B cell (primary cell): Measurements from ENCODE around the gene RPP30. TPM values are rescaled to one million over a fixed set of nuclear protein-coding genes. Genes with fewer than 3 reads are reported as not detected.

ENCODE experiments used
- ATAC-seq: fragments of 200-7000 bp; cut with Tn5 transposase; one replicate; pipeline ENCODE4 v1.10.0; 2021; ENCODE audit warnings: low read depth, mild to moderate bottlenecking, moderate number of reproducible peaks, moderate library complexity
- CTCF ChIA-PET: fragments of 350-600 bp; sonication (Branson Sonifier 250); formaldehyde crosslinking; loops from one replicate; lab custom pipeline; 2021; ENCODE audit warnings: antibody characterized with exemption, inconsistent platforms; lab: Charles Lee
- POLR2A ChIA-PET: fragments of 350-600 bp; sonication (Branson Sonifier 250); formaldehyde crosslinking; loops from one replicate; lab custom pipeline; 2021; ENCODE audit warnings: antibody characterized with exemption; lab: Charles Lee
- DNase-seq: peaks from one replicate; pipeline ENCODE4 v3.0.0; 2013
- H2AFZ ChIP-seq: 2 replicates; pipeline ENCODE4 v1.6.1; 2012; ENCODE audit warnings: mild to moderate bottlenecking, low read depth, low read length; ENCODE audit not compliant: insufficient read depth, poor library complexity, severe bottlenecking
- H3K27ac ChIP-seq, 2 donors: 1 replicate in 1 of 2; 2 replicates in 1 of 2; pipeline ENCODE4 v1.5.1; 2012 to 2013; ENCODE audit warnings: low read length in 2 of 2, mild to moderate bottlenecking in 2 of 2, moderate library complexity in 1 of 2
- H3K27me3 ChIP-seq, 4 experiments: fragments of 200-600 bp in 1 of 4; sonication (generic) in 1 of 4; replicated peaks in 1 of 4; 1 replicate in 2 of 4; 2 replicates in 2 of 4; pipeline versions ENCODE4 v1.6.1 to v1.7.0; 2013 to 2016; ENCODE audit warnings: low read length in 3 of 4, mild to moderate bottlenecking in 2 of 4, mixed read lengths in 1 of 4, moderate library complexity in 1 of 4; ENCODE audit not compliant: insufficient read depth in 4 of 4, control insufficient read depth in 3 of 4; ENCODE audit errors: control extremely low read depth in 1 of 4
- H3K36me3 ChIP-seq, 2 experiments: replicated peaks in 1 of 2; 1 replicate in 1 of 2; 2 replicates in 1 of 2; pipeline versions ENCODE4 v1.6.1 to v1.7.1; 2013; ENCODE audit warnings: low read length in 1 of 2; ENCODE audit not compliant: insufficient read depth in 2 of 2, control insufficient read depth in 1 of 2; ENCODE audit errors: control extremely low read depth in 1 of 2, extremely low read depth in 1 of 2
- H3K4me1 ChIP-seq, 2 donors: fragments of 200-600 bp in 1 of 2; sonication (generic) in 1 of 2; 1 replicate in 1 of 2; 2 replicates in 1 of 2; pipeline versions ENCODE4 v1.5.1 to v1.6.1; 2013 to 2017; ENCODE audit warnings: low read length in 2 of 2; ENCODE audit not compliant: control insufficient read depth in 2 of 2, insufficient read depth in 2 of 2
- H3K4me2 ChIP-seq: replicated peaks from 2 replicates; pipeline ENCODE3; 2012; ENCODE audit warnings: mild to moderate bottlenecking, low read depth, low read length; ENCODE audit not compliant: poor library complexity, severe bottlenecking
- H3K4me3 ChIP-seq, 5 experiments: fragments of 200-600 bp in 1 of 5; sonication (generic) in 1 of 5; 1 replicate in 3 of 5; 2 replicates in 2 of 5; pipeline versions ENCODE4 v1.5.1 to v1.7.0; 2011 to 2016; ENCODE audit warnings: low read length in 4 of 5, mild to moderate bottlenecking in 4 of 5, low read depth in 2 of 5, control low read depth in 1 of 5, moderate library complexity in 1 of 5; ENCODE audit not compliant: insufficient read depth in 1 of 5; ENCODE audit errors: control extremely low read depth in 1 of 5, extremely low read depth in 1 of 5
- H3K79me2 ChIP-seq: fragments of 200-600 bp; sonication (generic); one replicate; pipeline ENCODE4 v1.6.0; 2016; ENCODE audit warnings: low read length; ENCODE audit not compliant: control insufficient read depth, insufficient read depth
- H3K9ac ChIP-seq: fragments of 200-600 bp; sonication (generic); 2 replicates; pipeline ENCODE4 v1.6.1; 2017; ENCODE audit warnings: mild to moderate bottlenecking, low read length, moderate library complexity
- H3K9me3 ChIP-seq, 3 donors: one replicate each; pipeline versions ENCODE4 v1.6.1 to v1.7.1; 2013; ENCODE audit warnings: low read length in 2 of 3; ENCODE audit not compliant: control insufficient read depth in 2 of 3, insufficient read depth in 1 of 3; ENCODE audit errors: control extremely low read depth in 1 of 3
- H4K20me1 ChIP-seq: 2 replicates; pipeline ENCODE4 v1.6.0; 2012; ENCODE audit warnings: mild to moderate bottlenecking, low read length; ENCODE audit not compliant: insufficient read depth, control insufficient read depth, poor library complexity, severe bottlenecking
- H3K27ac Mint-ChIP-seq: one replicate; pipeline ENCODE4 v1.8.0; 2021; ENCODE audit warnings: mixed read lengths
- H3K27me3 Mint-ChIP-seq: one replicate; pipeline ENCODE4 v1.8.0; 2021; ENCODE audit warnings: mixed read lengths
- H3K4me1 Mint-ChIP-seq: one replicate; pipeline ENCODE4 v1.8.0; 2021; ENCODE audit warnings: mixed read lengths
- H3K4me3 Mint-ChIP-seq: one replicate; pipeline ENCODE4 v1.8.0; 2021; ENCODE audit warnings: mixed read lengths
- H3K9me3 Mint-ChIP-seq: one replicate; pipeline ENCODE4 v1.8.0; 2022; ENCODE audit warnings: mixed read lengths; ENCODE audit not compliant: insufficient read depth
- EZH2 ChIP-seq: IDR thresholded peaks from 2 replicates; pipeline ENCODE4 v1.6.1; 2012; ENCODE audit warnings: borderline replicate concordance, low read depth, mild to moderate bottlenecking, moderate library complexity, low read length; ENCODE audit not compliant: insufficient read depth, poor library complexity, severe bottlenecking
- WGBS: methylation state at CpG from one replicate; pipeline ENCODE4 v1.1.5; 2013; ENCODE audit warnings: missing lambda C conversion rate; ENCODE audit not compliant: insufficient coverage; 5-methylcytosine and 5-hydroxymethylcytosine counted together
- intact Hi-C: fragments of 100-400 bp; cut with micrococcal nuclease; formaldehyde crosslinking; loops from one replicate; pipeline ENCODE4 v1.10.0; 2022
- polyA plus RNA-seq: library from polyadenylated mRNA; depleted of rRNA; stranded (reverse); fragments of >200 nt; gene quantifications from 2 replicates; pipeline ENCODE4 v1.2.3, GENCODE V29; 2012
- total RNA-seq, 2 donors: library from RNA; stranded (reverse); fragments of 120-200 nt in 1 of 2; gene quantifications; 1 replicate in 1 of 2; 2 replicates in 1 of 2; pipeline versions ENCODE4 v1.2.3 to v1.2.4, GENCODE V29; 2013 to 2022
- TF ChIP-seq, protein P1 (sequence below): fragments of 200-600 bp; IDR thresholded peaks from one replicate; pipeline ENCODE4 v1.8.0; 2022; ENCODE audit warnings: antibody characterized with exemption, mild to moderate bottlenecking

RPP30 gene
- total and polyA plus RNA-seq, 2 donors (not counting 1 experiment from before 2014, with no cell fraction given): 28.2 to 41.7 TPM

DNA sequence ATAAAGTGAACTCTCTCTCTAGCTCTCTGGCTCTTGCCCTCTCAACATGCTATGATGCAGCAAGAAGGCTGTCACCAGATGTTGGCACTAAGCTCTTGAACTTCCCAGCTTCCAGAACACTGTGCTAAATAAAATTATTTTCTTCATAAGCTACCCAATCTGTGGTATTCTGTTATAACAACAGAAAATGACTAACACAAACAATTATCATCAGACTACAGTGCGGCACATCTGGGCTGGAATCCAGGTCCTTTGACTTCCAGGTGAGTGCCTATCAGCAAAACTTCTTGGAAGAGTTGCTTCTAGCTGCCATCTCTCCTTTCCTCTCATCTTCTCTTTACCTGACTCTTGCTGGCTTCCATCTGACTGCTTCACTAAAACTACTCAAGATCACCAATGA lies 34.3 kb upstream of the RPP30 start:
- ATAC-seq: no peak
- ChIA-PET CTCF (interaction anchor here (0.6 to 1.7 kb wide), 3 partner anchors 9 to 413 kb away, joined by 3 to 5 read pairs (median 3); no protein-coding TSS in a partner anchor), POLR2A (no interaction called here)
- TF ChIP-seq, protein P1, sequence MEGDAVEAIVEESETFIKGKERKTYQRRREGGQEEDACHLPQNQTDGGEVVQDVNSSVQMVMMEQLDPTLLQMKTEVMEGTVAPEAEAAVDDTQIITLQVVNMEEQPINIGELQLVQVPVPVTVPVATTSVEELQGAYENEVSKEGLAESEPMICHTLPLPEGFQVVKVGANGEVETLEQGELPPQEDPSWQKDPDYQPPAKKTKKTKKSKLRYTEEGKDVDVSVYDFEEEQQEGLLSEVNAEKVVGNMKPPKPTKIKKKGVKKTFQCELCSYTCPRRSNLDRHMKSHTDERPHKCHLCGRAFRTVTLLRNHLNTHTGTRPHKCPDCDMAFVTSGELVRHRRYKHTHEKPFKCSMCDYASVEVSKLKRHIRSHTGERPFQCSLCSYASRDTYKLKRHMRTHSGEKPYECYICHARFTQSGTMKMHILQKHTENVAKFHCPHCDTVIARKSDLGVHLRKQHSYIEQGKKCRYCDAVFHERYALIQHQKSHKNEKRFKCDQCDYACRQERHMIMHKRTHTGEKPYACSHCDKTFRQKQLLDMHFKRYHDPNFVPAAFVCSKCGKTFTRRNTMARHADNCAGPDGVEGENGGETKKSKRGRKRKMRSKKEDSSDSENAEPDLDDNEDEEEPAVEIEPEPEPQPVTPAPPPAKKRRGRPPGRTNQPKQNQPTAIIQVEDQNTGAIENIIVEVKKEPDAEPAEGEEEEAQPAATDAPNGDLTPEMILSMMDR: no peak
- TF ChIP-seq EZH2: no peak
- no peak overlapping the region for H3K27ac Mint-ChIP-seq
- no peaks in the 10 kb centered on the region for H3K4me1 Mint-ChIP-seq
- Histone ChIP-seq H3K9me3 (peaks cover 0 to 3% (median 0%) of the 10 kb centered on the region in 3 donors), H3K27ac (no peak overlapping the region), H3K9ac (no peak overlapping the region), H4K20me1 (no peaks in the 10 kb centered on the region), H3K79me2 (no peaks in the 10 kb centered on the region), H3K4me2 (no peak overlapping the region), H3K4me1 (no peaks in the 10 kb centered on the region), H3K27me3 (peaks cover 0 to 4% (median 0%) of the 10 kb centered on the region in 4 experiments), H2AFZ (no peak overlapping the region), H3K36me3 (no peaks in the 10 kb centered on the region), H3K4me3 (no peak overlapping the region)
- no peak overlapping the region for H3K4me3 Mint-ChIP-seq
- no peak for DNase-seq
- H3K9me3 Mint-ChIP-seq: no peaks in the 10 kb centered on the region
- WGBS: 100% methylated on average over 1 of the region's 1 CpG
- intact Hi-C loops: no loop called here
- H3K27me3 Mint-ChIP-seq: peaks cover 17% of the 10 kb centered on the region

GRCh38 chr10:90842725-90843124 lies 29.0 kb upstream of the RPP30 start:
- Histone ChIP-seq H4K20me1 (no peaks in the 10 kb centered on the region), H3K27me3 (peaks cover 0 to 5% (median 2%) of the 10 kb centered on the region in 4 experiments), H2AFZ (no peak overlapping the region), H3K79me2 (no peaks in the 10 kb centered on the region), H3K9ac (no peak overlapping the region), H3K36me3 (no peaks in the 10 kb centered on the region), H3K4me3 (no peak overlapping the region), H3K4me1 (no peaks in the 10 kb centered on the region), H3K9me3 (peaks cover 0 to 3% (median 0%) of the 10 kb centered on the region in 3 donors), H3K27ac (no peak overlapping the region), H3K4me2 (no peak overlapping the region)
- Mint-ChIP-seq H3K9me3 (no peaks in the 10 kb centered on the region), H3K4me3 (no peak overlapping the region), H3K27ac (no peak overlapping the region), H3K4me1 (no peaks in the 10 kb centered on the region), H3K27me3 (peaks cover 36% of the 10 kb centered on the region)
- no peak for ATAC-seq
- DNase-seq: no peak
- intact Hi-C loops: no loop called here
- TF ChIP-seq EZH2: no peak
- TF ChIP-seq, protein P1: no peak
- 0% methylated on average over 1 of the region's 1 CpG for WGBS
- ChIA-PET POLR2A (no interaction called here), CTCF (interaction anchor here (0.7 kb wide), 1 partner anchor 188 kb away, joined by 3 read pairs; no protein-coding TSS in a partner anchor)
